Activated CD4-positive, alpha-beta T cell treated with anti-CD3 and anti-CD28 coated beads, Interleukin-2, Interleukin-4, amounts not matched to agents 100 ng/mL and 50 ng/mL, durations not matched to agents 16 hours and 8 hours (primary cell): ENCODE data around the gene ACKR3.

Source experiments
- DNase-seq: peaks from one replicate; pipeline ENCODE4 v3.0.0-alpha.2; 2020; ENCODE audit warnings: low spot score

ACKR3 gene

DNA sequence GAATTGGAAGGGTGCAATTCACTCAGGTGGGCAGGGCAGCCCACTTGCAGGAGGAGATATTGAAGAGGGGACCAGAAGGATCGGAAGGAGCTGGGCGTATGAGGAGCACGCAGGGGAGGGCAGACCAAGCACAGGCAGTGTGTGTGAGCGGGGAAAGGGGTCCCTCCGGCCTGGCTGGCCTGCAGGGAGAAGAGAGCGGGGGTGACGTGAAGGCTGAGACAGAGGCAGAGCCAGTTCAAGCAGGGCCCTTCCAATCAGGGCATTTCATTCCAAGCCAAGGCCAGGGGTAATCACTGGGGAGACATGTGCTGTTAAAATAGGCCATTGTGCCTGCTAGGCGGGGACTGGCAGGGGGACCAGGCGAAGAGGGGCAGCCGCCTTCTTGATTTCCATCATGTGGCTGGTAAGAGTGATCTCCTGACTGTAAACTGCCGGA lies 62.2 kb downstream of the ACKR3 start:
- DNase-seq = no peak
